ENCODE measurements around the gene RIPOR2.

The RIPOR2 gene
- total RNA-seq, result 493 to 681 (median 593) reads per million in 3 donors

- H3K4me1 ChIP-seq (ENCODE audit: control insufficient read depth, insufficient read depth, low read length, poor library complexity, severe bottlenecking), result peaks cover 46% of the 10 kb centered on the region
- H3K36me3 ChIP-seq (ENCODE audit: control insufficient read depth, insufficient read depth, low read length), result peaks cover 2% of the 10 kb centered on the region
- peak within 1 kb of the TSS; percentile 69 for H3K4me3 ChIP-seq (ENCODE audit: insufficient read depth, low read depth, low read length, poor library complexity, severe bottlenecking)
- peak; percentile 49 to 61 (median 56) for DNase-seq
- peak within 1 kb of the TSS; percentile 80 for H3K27ac ChIP-seq (ENCODE audit: insufficient read depth, low read length, poor library complexity, severe bottlenecking)
- H3K9me3 ChIP-seq (ENCODE audit: control insufficient read depth, low read length), result no peaks in the 10 kb centered on the region
- no peaks in the 10 kb centered on the region for H3K27me3 ChIP-seq (replicated peaks; ENCODE audit: control insufficient read depth, insufficient read depth, low read length, poor library complexity, severe bottlenecking)
Measured at GRCh38 chr6:24935366-24936152, at the start of gene RIPOR2. RIPOR2 (minus strand) TSS chr6:24935960; CDS start chr6:24935898, 62 bp downstream.

DNA sequence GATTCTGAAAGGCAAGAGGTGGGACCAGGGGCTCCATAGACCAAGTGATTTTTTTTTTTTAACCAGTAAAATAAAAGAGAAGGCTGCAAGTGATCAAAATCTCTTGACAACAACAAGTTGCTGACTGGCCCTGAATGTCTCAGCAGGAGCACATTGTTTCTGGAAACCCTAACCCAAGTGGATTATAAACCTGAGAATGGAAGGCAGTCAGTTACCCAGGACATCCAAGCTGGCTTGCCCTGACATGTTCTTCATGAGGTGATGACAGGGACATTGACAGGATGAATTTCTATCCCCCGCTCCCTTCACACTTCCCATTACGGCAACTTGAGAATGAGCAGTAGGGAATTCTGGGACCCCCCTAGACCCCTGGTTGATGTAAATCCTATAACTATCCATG lies 49.6 kb upstream of the RIPOR2 start:
- Histone ChIP-seq H3K4me1 (ENCODE audit: control insufficient read depth, insufficient read depth, low read length, poor library complexity, severe bottlenecking) (peaks cover 12% of the 10 kb centered on the region), H3K4me3 (ENCODE audit: insufficient read depth, low read depth, low read length, poor library complexity, severe bottlenecking) (no peak overlapping the region), H3K27ac (ENCODE audit: insufficient read depth, low read length, poor library complexity, severe bottlenecking) (no peak overlapping the region), H3K9me3 (ENCODE audit: control insufficient read depth, low read length) (no peaks in the 10 kb centered on the region), H3K27me3 (replicated peaks; ENCODE audit: control insufficient read depth, insufficient read depth, low read length, poor library complexity, severe bottlenecking) (no peaks in the 10 kb centered on the region), H3K36me3 (ENCODE audit: control insufficient read depth, insufficient read depth, low read length) (no peaks in the 10 kb centered on the region)
- DNase-seq, result no peak

DNA sequence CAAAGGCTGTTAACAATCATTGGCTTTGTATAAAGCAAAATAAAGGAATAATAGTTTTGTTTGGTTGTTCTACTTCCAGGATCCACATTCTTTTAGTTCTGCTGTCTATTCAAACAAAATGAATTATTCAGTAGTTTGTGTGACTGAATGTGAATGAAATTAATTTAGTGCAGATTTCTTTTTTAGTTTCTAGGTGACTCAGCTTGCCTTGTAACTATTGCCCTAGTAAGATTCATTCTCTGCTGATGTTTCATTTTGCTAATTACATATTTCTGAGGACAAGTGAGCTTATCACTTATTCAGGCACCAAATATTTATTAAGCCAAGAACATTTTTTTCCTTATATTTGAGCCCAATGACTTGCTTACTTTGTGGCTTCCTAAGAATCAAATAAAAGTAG lies 46.5 kb upstream of the RIPOR2 start:
- no peak overlapping the region for H3K27ac ChIP-seq (ENCODE audit: insufficient read depth, low read length, poor library complexity, severe bottlenecking)
- peaks cover 21% of the 10 kb centered on the region for H3K4me1 ChIP-seq (ENCODE audit: control insufficient read depth, insufficient read depth, low read length, poor library complexity, severe bottlenecking)
- DNase-seq, result no peak

GRCh38 chr6:24981386-24981760 lies 45.6 kb upstream of the RIPOR2 start:
- no peak for DNase-seq
- Histone ChIP-seq H3K36me3 (ENCODE audit: control insufficient read depth, insufficient read depth, low read length) (no peaks in the 10 kb centered on the region), H3K4me3 (ENCODE audit: insufficient read depth, low read depth, low read length, poor library complexity, severe bottlenecking) (no peak overlapping the region), H3K4me1 (ENCODE audit: control insufficient read depth, insufficient read depth, low read length, poor library complexity, severe bottlenecking) (peaks cover 21% of the 10 kb centered on the region), H3K9me3 (ENCODE audit: control insufficient read depth, low read length) (no peaks in the 10 kb centered on the region), H3K27ac (ENCODE audit: insufficient read depth, low read length, poor library complexity, severe bottlenecking) (no peak overlapping the region), H3K27me3 (replicated peaks; ENCODE audit: control insufficient read depth, insufficient read depth, low read length, poor library complexity, severe bottlenecking) (no peaks in the 10 kb centered on the region)

More for the DNA sequence above, 46.5 kb upstream of the RIPOR2 start:
- Histone ChIP-seq H3K4me3 (ENCODE audit: insufficient read depth, low read depth, low read length, poor library complexity, severe bottlenecking) (no peak overlapping the region), H3K9me3 (ENCODE audit: control insufficient read depth, low read length) (no peaks in the 10 kb centered on the region), H3K27me3 (replicated peaks; ENCODE audit: control insufficient read depth, insufficient read depth, low read length, poor library complexity, severe bottlenecking) (no peaks in the 10 kb centered on the region), H3K36me3 (ENCODE audit: control insufficient read depth, insufficient read depth, low read length) (no peaks in the 10 kb centered on the region)

DNA sequence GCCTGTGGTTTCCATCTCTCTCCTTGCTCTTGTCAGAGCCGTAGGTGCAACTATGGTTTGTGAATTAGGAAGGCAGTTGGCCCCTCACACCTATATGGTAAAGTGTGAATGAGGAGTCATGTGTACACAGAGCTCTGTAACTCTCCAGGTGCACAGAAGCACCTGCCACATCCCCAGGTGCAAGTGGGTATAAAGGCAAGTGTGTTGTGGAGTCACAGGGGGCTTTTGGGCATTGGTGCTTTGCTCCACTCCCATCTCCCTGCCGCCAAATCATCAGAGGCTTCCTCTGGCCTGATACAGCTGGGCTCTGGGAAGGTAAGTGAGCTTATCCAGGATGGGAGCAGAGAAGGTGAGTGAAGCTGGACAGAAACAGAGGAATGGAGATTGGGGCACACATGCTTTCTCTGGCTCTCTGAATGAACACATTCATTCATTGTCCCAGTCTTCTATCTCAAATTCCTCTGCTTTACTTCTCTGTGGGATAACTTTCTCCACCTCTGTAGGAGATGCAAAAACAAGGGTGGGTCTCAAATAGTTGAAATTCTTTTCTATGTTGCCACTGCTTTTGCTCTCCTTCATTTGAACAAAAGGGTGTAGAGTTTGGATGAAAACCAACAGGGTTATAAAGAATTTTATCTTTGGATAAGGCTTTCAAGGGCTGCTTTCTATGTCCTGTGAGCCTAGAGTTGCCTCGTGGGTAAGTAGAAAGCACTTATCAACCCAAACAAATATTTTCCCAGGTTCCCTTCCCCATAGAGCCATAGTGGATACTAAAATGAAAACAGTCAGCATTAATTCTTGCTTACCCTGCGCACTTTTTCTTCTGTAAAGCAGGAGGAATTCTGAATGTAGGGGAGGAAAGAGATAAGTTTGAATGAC lies 45.0 kb upstream of the RIPOR2 start:
- no peak overlapping the region for H3K4me3 ChIP-seq (ENCODE audit: insufficient read depth, low read depth, low read length, poor library complexity, severe bottlenecking)
- no peaks in the 10 kb centered on the region for H3K27me3 ChIP-seq (replicated peaks; ENCODE audit: control insufficient read depth, insufficient read depth, low read length, poor library complexity, severe bottlenecking)
- H3K4me1 ChIP-seq (ENCODE audit: control insufficient read depth, insufficient read depth, low read length, poor library complexity, severe bottlenecking), result peaks cover 21% of the 10 kb centered on the region
- no peak for DNase-seq
- H3K9me3 ChIP-seq (ENCODE audit: control insufficient read depth, low read length), result no peaks in the 10 kb centered on the region
- no peaks in the 10 kb centered on the region for H3K36me3 ChIP-seq (ENCODE audit: control insufficient read depth, insufficient read depth, low read length)
- H3K27ac ChIP-seq (ENCODE audit: insufficient read depth, low read length, poor library complexity, severe bottlenecking), result no peak overlapping the region

GRCh38 chr6:24979176-24979575 lies 43.4 kb upstream of the RIPOR2 start:
- no peaks in the 10 kb centered on the region for H3K36me3 ChIP-seq (ENCODE audit: control insufficient read depth, insufficient read depth, low read length)
- no peaks in the 10 kb centered on the region for H3K9me3 ChIP-seq (ENCODE audit: control insufficient read depth, low read length)
- no peak overlapping the region for H3K4me3 ChIP-seq (ENCODE audit: insufficient read depth, low read depth, low read length, poor library complexity, severe bottlenecking)
- H3K4me1 ChIP-seq (ENCODE audit: control insufficient read depth, insufficient read depth, low read length, poor library complexity, severe bottlenecking), result peaks cover 25% of the 10 kb centered on the region
- DNase-seq, result no peak
- H3K27me3 ChIP-seq (replicated peaks; ENCODE audit: control insufficient read depth, insufficient read depth, low read length, poor library complexity, severe bottlenecking), result no peaks in the 10 kb centered on the region
- H3K27ac ChIP-seq (ENCODE audit: insufficient read depth, low read length, poor library complexity, severe bottlenecking), result no peak overlapping the region

DNA sequence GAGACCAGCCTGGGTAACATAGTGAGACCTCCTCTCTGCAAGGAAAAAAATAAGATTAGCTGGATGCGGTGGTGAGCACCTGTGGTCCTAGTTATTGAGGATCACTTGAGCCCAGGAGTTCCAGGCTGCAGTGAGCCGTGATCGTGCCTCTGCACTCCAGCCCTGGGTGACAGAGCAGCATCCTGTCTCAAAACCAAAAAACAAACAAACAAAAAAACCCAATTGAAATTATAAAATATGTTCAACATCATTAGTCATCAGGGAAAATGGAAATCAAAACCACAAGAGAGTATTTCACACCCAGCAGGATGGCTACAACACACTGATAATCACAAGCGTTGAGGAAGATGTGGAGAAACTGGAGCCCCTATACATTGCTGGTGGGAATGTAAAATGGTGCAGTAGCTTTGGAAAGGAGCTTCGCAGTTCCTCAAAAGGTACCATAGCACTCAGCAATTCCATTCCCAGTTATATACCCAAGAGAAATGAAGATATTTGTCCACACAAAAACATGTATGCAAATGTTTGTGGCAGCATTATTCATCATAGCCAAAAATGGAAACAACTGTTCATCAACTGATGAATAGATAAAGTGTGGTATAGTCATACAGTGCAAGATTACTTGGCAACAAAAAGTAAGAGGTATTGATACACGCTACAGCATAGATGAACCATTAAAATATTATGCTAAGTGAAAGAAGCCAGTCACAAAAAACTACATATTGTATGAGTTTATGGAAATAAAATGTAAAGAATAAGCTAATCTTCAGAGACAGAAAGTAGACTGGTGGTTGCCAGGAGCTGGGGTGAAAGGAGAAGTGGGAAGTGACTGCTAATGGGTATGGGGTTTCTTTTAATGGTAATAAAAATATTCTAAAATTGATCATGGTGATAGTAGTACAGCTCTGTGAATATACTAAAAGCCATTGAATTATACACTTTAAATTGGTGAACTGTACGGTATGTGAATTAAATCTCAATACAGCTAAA lies 38.7 kb upstream of the RIPOR2 start:
- H3K4me3 ChIP-seq (ENCODE audit: insufficient read depth, low read depth, low read length, poor library complexity, severe bottlenecking), result no peak overlapping the region
- DNase-seq, result peak in 1 of 3 donors; percentile 25
- peak overlapping the region; percentile 57 for H3K27ac ChIP-seq (ENCODE audit: insufficient read depth, low read length, poor library complexity, severe bottlenecking)
- no peaks in the 10 kb centered on the region for H3K27me3 ChIP-seq (replicated peaks; ENCODE audit: control insufficient read depth, insufficient read depth, low read length, poor library complexity, severe bottlenecking)
- H3K4me1 ChIP-seq (ENCODE audit: control insufficient read depth, insufficient read depth, low read length, poor library complexity, severe bottlenecking), result peaks cover 15% of the 10 kb centered on the region
- no peaks in the 10 kb centered on the region for H3K36me3 ChIP-seq (ENCODE audit: control insufficient read depth, insufficient read depth, low read length)
- H3K9me3 ChIP-seq (ENCODE audit: control insufficient read depth, low read length), result no peaks in the 10 kb centered on the region

DNA sequence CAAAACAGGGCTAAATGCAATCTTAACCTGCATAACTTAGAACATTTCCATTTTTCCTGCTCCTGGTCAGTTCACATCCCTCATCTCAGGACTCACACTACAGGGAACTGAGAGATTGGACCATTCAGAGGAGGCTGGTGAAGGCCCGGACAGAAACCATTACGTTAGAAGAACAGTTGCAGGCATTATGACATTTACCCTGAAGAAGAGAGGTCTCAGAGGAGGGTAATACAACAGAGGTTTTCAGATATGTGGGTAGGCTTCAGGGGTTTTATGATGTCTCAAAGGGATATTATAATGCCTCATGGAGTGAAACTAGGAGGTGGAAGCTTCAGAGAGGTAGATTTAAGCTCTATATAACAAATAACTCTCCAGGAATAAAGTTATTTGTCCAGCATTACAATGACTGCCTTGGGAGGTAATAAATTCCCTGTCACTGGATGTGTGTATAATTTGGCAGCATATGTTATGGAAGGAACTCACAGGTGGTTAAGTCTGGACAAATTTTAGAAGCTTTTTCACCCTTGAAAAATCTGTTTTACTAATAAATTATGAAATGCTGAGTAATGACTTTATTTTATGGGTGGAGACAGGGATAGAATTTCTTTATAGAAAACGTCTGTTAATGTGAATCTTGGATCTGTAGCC lies 36.7 kb upstream of the RIPOR2 start:
- Histone ChIP-seq H3K27me3 (replicated peaks; ENCODE audit: control insufficient read depth, insufficient read depth, low read length, poor library complexity, severe bottlenecking) (no peaks in the 10 kb centered on the region), H3K27ac (ENCODE audit: insufficient read depth, low read length, poor library complexity, severe bottlenecking) (no peak overlapping the region), H3K36me3 (ENCODE audit: control insufficient read depth, insufficient read depth, low read length) (no peaks in the 10 kb centered on the region), H3K9me3 (ENCODE audit: control insufficient read depth, low read length) (no peaks in the 10 kb centered on the region), H3K4me3 (ENCODE audit: insufficient read depth, low read depth, low read length, poor library complexity, severe bottlenecking) (no peak overlapping the region), H3K4me1 (ENCODE audit: control insufficient read depth, insufficient read depth, low read length, poor library complexity, severe bottlenecking) (peaks cover 18% of the 10 kb centered on the region)
- DNase-seq, result no peak

DNA sequence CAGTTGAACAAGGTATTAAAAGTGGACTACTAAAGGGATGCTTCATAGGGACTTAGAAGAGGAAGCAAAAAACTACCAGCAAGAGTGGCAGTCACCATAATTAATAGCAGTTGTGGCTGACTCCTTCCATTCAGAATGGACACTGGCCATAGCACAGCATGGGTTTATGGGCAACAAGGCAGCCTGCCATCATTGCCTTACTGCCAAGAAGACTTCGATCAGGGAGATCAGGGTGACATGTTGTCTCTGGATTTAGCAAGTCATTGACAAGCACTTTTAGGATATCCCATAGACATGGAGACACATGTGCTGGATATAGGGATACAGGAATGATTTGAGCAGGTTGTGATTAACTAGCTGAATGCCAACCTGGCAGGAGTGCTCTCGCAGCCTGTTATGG lies 35.3 kb upstream of the RIPOR2 start:
- Histone ChIP-seq H3K4me3 (ENCODE audit: insufficient read depth, low read depth, low read length, poor library complexity, severe bottlenecking) (no peak overlapping the region), H3K4me1 (ENCODE audit: control insufficient read depth, insufficient read depth, low read length, poor library complexity, severe bottlenecking) (peaks cover 18% of the 10 kb centered on the region), H3K27ac (ENCODE audit: insufficient read depth, low read length, poor library complexity, severe bottlenecking) (no peak overlapping the region), H3K27me3 (replicated peaks; ENCODE audit: control insufficient read depth, insufficient read depth, low read length, poor library complexity, severe bottlenecking) (no peaks in the 10 kb centered on the region), H3K36me3 (ENCODE audit: control insufficient read depth, insufficient read depth, low read length) (no peaks in the 10 kb centered on the region), H3K9me3 (ENCODE audit: control insufficient read depth, low read length) (no peaks in the 10 kb centered on the region)
- no peak for DNase-seq

All from effector memory CD4-positive, alpha-beta T cell (primary cell).